HS-5 (cell line): ENCODE measurements around the gene MRPS12.

Experiments
- DNase-seq: peaks from one replicate; pipeline ENCODE4 v3.0.0-alpha.2; 2012; ENCODE audit warnings: low read depth

Gene MRPS12

DNA sequence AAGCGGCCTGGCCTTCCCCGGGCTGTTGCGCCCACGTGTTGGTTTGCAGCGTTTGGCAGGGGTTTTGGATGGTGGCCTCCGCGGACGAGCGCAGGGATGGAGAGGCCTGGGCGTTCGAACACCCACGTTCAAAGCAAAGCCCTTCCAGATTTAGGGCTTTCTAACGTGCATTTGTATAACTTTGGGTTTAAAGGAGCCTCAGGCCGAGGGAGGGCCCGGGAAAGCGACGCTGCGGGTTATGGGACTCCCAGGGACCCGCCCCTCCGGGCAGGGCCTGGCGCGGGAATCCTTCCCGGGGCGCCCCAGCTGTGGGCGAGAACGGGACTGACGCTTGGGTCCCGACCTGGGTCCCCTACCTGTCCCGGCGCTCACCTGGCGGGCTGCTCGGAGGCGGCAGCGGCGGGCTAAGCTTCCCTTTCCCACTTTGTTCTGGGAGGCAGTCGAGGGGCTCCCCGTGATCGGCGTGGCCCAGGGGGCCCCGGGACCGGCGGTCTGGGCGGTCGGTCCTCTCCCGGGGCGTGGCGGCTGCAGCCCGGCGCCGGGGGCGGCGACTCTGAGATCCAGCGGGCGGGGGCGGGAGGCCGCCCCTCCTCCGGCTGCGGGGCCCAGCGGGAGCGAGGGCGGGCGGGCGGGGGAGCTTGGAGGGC lies 44.6 kb downstream of the MRPS12 start, which contains the start of gene FBXO17:
Gene FBXO17, minus strand, starts transcription at position 529 of the 647 bp plus-strand sequence. CDS start 25,423 bp downstream, outside the sequence.
- DNase-seq = no peak

DNA sequence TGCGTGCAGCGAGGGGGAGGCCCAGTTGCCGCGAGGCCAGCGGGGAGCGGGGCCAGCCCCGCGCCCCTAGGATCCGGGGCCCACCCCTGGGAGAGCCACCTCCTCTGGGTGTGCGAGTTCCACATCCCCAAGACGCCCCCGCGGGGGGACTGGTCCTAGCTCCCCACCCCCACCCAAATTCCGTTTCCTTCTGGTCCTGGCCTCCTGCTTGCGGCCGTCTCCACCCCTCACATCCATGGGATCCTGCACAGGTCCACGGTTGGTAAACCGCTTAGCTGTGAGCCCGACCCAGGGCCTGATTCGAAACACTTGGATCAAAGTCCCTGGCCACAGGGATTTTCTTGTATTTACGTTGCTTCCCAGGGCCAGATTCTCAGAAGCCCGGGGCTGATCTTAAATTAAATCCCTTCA lies 45.1 kb downstream of the MRPS12 start:
- DNase-seq = no peak

DNA sequence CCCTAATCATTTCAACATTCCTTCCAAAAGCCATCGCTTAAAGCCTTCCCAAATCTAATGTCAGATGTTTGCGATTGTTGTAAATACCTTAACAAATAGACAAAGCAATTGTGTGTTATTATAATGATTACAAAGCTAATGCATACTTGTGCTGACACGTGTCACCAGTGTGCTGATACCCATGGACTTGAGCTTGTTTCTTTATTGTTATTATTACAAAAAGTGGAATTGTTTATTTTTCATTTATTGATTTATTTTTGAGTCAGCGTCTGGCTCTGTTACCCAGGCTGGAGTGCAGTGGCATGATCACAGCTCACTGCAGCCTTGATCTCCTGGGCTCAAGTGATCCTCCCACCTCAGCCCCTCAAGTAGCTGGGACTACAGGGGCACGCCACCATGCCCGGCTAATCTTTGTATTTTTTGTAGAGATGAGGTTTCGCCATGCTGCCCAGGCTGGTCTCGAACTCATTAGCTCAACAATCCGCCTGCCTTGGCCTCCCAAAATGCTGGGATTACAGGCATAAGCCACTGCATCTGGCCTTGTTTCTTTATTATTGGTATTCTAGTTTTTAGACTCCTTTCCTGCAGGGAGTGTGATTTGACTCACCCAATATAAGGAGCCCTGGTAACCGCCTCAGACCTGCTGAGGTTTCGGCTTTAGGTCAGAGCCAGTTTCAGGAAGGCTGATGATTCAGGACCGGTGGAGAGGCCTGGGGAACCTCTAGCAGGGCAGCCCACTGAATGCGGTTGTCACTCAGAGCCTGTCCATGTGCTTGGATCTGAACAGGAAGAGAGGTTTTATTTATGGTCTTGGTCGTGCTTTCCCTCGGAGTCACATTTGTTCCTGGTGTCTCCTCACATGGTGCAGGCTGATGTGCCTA lies 46.9 kb downstream of the MRPS12 start:
- DNase-seq = no peak

DNA sequence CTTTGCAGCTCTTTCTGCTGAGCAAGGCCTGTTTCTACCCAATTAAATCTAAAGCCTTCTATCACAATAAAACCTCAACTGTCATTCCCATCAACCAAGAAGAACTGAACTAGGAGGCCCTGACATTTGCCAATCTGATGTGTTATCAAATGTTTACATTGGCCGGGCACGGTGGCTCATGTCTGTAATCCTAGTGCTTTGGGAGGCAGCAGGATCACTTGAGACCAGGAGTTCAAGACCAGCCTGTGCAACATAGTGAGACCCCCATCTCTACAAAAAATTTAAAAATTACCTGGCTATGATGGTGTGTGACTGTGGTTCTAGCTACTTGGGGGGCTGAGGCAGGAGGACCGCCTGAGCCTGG lies 47.6 kb downstream of the MRPS12 start:
- no peak for DNase-seq

DNA sequence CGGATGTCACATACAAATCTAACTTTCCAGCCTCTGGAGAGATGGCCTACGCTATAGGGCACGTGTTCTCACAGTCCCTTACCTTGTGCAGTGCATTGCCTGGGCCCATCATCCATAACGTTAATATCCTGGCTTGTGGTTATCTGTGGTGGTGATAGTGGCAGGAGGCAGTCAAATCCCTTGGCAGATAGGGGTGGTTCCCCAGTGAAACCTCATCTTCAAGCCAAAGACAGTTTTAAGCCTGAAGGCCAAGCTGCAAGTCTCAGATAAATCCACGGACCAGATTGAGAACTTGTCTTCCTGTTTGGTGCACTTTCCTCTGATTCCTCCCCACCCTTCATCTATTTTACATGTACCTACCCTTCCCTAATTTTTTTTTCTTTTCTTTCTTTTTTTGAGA lies 49.1 kb downstream of the MRPS12 start:
- DNase-seq = no peak

DNA sequence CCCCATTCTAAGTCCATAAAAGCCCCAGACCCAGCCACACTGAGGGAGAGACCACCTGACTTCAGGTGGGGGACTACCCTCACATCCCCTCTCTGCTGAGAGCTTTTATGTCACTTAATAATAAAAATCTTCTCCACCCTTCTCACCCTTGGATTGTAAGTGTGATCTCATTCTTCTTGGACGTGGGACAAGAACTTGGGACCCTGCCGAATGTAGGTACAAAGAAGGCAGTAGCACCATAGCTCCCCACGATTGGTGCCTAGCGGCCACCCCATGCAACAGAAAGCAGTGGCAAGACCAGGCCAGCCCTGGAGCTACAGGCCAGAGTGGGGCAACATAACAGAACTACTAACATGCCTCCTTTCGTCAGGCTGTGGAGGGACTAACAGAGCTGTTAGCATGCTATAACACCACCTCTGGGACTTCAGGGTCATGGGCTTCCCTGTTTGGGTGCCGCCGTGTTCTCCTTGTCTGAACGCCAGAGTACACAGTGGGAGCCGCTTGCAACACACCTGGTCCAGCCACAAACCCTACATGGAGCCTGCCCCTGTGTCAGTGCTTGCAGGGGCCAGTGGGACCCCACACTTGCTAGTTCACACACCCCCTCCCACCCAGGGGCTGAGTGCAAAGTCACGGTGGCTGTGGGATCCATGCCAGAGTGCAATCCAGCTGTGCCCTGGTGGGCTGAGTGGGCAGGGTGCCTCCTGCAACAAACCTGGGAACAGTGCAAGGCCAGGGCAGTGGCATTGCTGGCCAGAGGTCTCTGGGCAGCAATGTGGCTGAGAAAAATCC lies 50.0 kb downstream of the MRPS12 start:
- no peak for DNase-seq
